Measurements from ENCODE around the gene RTL3.

RTL3 gene

DNA sequence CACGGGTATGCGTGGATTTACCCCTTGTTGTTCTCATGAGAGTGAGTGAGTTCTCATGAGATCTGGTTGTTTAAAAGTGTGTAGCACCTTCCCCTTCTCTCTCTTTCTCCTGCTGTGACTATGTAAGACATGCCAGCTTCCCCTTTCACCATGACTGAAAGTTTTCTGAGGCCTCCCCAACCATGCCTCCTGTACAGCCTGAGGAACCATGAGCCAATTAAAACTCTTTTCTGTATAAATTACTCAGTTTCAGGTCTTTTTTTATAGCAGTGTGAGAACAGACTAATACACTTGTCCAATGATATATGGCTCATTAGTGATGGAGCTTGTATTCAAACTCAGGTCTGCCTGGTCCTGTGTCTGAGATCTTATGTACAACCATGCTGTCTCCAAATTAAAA lies 28.5 kb upstream of the RTL3 start:
- TF ChIP-seq, protein P1, sequence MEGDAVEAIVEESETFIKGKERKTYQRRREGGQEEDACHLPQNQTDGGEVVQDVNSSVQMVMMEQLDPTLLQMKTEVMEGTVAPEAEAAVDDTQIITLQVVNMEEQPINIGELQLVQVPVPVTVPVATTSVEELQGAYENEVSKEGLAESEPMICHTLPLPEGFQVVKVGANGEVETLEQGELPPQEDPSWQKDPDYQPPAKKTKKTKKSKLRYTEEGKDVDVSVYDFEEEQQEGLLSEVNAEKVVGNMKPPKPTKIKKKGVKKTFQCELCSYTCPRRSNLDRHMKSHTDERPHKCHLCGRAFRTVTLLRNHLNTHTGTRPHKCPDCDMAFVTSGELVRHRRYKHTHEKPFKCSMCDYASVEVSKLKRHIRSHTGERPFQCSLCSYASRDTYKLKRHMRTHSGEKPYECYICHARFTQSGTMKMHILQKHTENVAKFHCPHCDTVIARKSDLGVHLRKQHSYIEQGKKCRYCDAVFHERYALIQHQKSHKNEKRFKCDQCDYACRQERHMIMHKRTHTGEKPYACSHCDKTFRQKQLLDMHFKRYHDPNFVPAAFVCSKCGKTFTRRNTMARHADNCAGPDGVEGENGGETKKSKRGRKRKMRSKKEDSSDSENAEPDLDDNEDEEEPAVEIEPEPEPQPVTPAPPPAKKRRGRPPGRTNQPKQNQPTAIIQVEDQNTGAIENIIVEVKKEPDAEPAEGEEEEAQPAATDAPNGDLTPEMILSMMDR (IDR thresholded peaks at IDR 0.05; ENCODE audit: control extremely low read depth, extremely low read depth, low read depth, missing control alignments), result no peak
- ChIA-PET POLR2A (no interaction called here), CTCF (no interaction called here)
- DNase-seq (ENCODE audit: extremely low spot score), result no peak

DNA sequence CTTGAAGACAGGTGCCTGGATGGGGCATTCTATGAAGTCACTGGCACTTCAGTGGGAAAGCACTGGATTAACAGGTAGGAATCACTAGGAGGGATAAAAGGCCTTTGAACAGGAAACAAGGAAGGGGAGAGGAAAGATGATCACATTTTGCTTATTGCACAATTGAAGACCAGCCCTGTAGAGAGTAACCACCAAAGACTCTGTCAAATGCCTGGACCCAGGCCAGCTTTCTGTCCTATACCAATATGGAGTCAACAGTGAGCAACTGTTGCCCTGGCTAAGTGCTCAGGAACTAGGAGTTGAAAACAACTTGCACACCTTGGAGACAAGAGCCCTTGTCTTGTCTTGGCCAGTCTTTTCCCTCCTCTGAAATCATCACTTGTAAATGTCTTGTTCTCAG lies 14.1 kb upstream of the RTL3 start:
- TF ChIP-seq, protein P1 (IDR thresholded peaks at IDR 0.05; ENCODE audit: control extremely low read depth, extremely low read depth, low read depth, missing control alignments), result no peak
- ChIA-PET POLR2A (no interaction called here), CTCF (no interaction called here)
- DNase-seq (ENCODE audit: extremely low spot score), result no peak

- DNase-seq (ENCODE audit: extremely low spot score), result no peak
- TF ChIP-seq, protein P1 (IDR thresholded peaks at IDR 0.05; ENCODE audit: control extremely low read depth, extremely low read depth, low read depth, missing control alignments), result no peak
- ChIA-PET POLR2A (no interaction called here), CTCF (no interaction called here)
Observed at GRCh38 chrX:78665342-78665741, 6.2 kb upstream of the RTL3 start.

GRCh38 chrX:78661836-78662235 lies 2.7 kb upstream of the RTL3 start:
- CTCF ChIA-PET, result no interaction called here
- TF ChIP-seq, protein P1 (IDR thresholded peaks at IDR 0.05; ENCODE audit: control extremely low read depth, extremely low read depth, low read depth, missing control alignments), result no peak
- POLR2A ChIA-PET, result no interaction called here
- DNase-seq (ENCODE audit: extremely low spot score), result no peak

DNA sequence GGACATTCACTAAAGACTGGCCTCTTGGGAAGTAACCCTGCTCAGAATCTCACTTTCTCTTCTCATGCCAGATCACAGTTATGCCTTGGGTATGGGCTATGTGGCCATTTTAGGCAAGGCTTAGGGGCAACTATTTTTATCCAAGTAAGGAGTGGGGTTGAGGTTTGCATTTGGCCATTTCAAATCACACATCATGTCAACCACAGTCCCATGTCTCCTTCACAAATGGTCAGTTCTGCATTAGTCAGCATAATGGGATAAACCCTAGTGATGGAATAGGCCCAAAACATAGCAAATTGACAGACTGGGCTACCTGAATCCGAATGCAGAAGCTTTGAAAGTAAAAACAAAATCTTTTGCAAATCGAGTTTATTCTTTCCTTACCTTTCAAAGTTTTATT lies 827 bp upstream of the RTL3 start:
- CTCF ChIA-PET, result no interaction called here
- TF ChIP-seq, protein P1 (IDR thresholded peaks at IDR 0.05; ENCODE audit: control extremely low read depth, extremely low read depth, low read depth, missing control alignments), result no peak
- POLR2A ChIA-PET, result no interaction called here
- no peak for DNase-seq (ENCODE audit: extremely low spot score)

DNA sequence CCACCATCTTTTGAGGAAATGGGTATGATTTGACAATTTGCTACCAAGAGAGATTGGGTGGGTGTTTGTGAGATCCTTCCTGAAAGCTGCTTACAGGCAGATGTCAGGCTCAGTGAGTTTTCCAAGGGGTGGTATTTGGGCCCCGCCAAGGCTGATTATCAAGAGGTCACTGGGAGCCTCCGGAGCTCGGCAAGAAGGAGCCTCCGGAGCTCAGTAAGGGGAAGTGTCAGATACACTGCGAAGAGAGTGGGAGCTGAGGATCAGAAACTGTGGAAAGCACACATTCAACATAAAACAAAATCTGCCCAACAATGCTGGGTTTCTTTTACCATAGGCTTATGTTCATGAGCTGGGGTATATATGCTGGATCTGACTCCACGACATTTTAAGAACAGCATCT lies 714 bp downstream of the RTL3 start:
- TF ChIP-seq, protein P1 (IDR thresholded peaks at IDR 0.05; ENCODE audit: control extremely low read depth, extremely low read depth, low read depth, missing control alignments), result no peak
- CTCF ChIA-PET, result interaction anchor here (1.0 to 1.1 kb wide), 2 partner anchors 11 to 325 kb away, joined by 3 read pairs; no protein-coding TSS in a partner anchor
- no peak for DNase-seq (ENCODE audit: extremely low spot score)
- POLR2A ChIA-PET, result no interaction called here

DNA sequence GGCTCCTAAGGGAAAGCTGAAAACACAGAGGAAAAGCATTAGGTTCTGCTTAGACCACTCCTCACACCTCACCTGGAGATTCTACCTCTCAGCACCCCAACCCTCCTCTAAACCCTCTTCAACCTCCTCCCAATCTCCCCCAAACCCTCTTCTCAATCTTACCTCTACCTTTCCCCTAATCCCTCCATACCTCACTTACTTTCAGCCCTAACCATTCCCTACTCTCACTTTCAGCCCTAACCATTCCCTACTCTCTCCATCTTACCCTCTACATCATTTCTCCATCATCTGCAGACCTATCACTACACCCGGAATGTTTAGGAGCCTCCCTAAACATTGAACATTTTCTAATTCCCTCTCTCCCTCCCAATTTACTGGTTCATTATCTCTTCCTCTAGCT lies 3.5 kb downstream of the RTL3 start:
- TF ChIP-seq, protein P1 (IDR thresholded peaks at IDR 0.05; ENCODE audit: control extremely low read depth, extremely low read depth, low read depth, missing control alignments), result no peak
- no peak for DNase-seq (ENCODE audit: extremely low spot score)
- POLR2A ChIA-PET, result no interaction called here
- CTCF ChIA-PET, result no interaction called here

Measured in GM10248 (cell line).